HCT116 (cell line): ENCODE results near the gene CXCR6. TPM values are rescaled to one million over a fixed set of nuclear protein-coding genes. Genes with fewer than 3 reads are reported as not detected.

Experiments used
- ATAC-seq: fragments of 200-7000 bp; cut with Tn5 transposase; 2 replicates; pipeline ENCODE4 v1.9.1; 2020; ENCODE audit warnings: mild to moderate bottlenecking, moderate library complexity
- BruUV-seq: library from RNA; stranded (reverse); fragments of 400-500 nt; replicated peaks from 2 replicates; lab custom pipeline; 2021; lab: Mats Ljungman, UMichigan
- CTCF ChIA-PET: fragments of 300-600 bp; sonication (Branson Sonifier 250); formaldehyde crosslinking; loops from one replicate; lab custom pipeline; 2021; ENCODE audit warnings: antibody characterized with exemption; lab: Charles Lee
- POLR2A ChIA-PET: fragments of 300-600, 350-600 bp; sonication (Branson Sonifier 250); formaldehyde crosslinking; loops from one replicate; lab custom pipeline; 2021; ENCODE audit warnings: antibody characterized with exemption; lab: Charles Lee
- RAD21 ChIA-PET, 2 experiments: fragments of 300-600 bp; sonication (Branson Sonifier 250); formaldehyde crosslinking; loops; one replicate each; lab custom pipeline; 2023; ENCODE audit warnings: low total read pairs in 2 of 2; ENCODE audit not compliant: uncharacterized antibody in 2 of 2, unreplicated experiment in 2 of 2, low non-redundant PET in 1 of 2; lab: Charles Lee
- DNase-seq: peaks from one replicate; pipeline ENCODE4 v3.0.0-alpha.2; 2010; ENCODE audit warnings: low read depth, low spot score
- H2AFZ ChIP-seq: fragments of 200-600 bp; shearing (Covaris generic), sonication (generic); 2 replicates; pipeline ENCODE4 v1.6.1; 2017; ENCODE audit warnings: low read depth, mixed run types, mixed read lengths, antibody characterized with exemption, low read length; ENCODE audit not compliant: poor library complexity, severe bottlenecking
- H3K27ac ChIP-seq: 2 replicates; pipeline ENCODE4 v1.5.1; 2012; ENCODE audit warnings: low read depth, low read length
- H3K27me3 ChIP-seq: fragments of 200-600 bp; sonication (generic); 2 replicates; pipeline ENCODE4 v1.6.1; 2016; ENCODE audit warnings: mixed run types, low read length, mixed read lengths; ENCODE audit not compliant: insufficient read depth
- H3K36me3 ChIP-seq, 2 experiments: fragments of 200-500 bp in 1 of 2; fragments of 200-600 bp in 1 of 2; sonication (Bioruptor generic) in 1 of 2; sonication (generic) in 1 of 2; 2 replicates each; pipeline versions ENCODE4 v1.5.1 to v1.6.1; 2014 to 2016; ENCODE audit warnings: low read length in 2 of 2, inconsistent platforms in 1 of 2, mixed read lengths in 1 of 2, mixed run types in 1 of 2; ENCODE audit not compliant: insufficient read depth in 2 of 2, control insufficient read depth in 1 of 2
- H3K4me1 ChIP-seq, 2 experiments: fragments of 200-600 bp in 1 of 2; sonication (generic) in 1 of 2; 2 replicates each; pipeline versions ENCODE4 v1.5.1 to v1.6.1; 2012 to 2017; ENCODE audit warnings: low read length in 2 of 2, inconsistent platforms in 1 of 2, mild to moderate bottlenecking in 1 of 2, mixed read lengths in 1 of 2, mixed run types in 1 of 2, moderate library complexity in 1 of 2; ENCODE audit not compliant: insufficient read depth in 2 of 2, control insufficient read depth in 1 of 2
- H3K4me2 ChIP-seq: fragments of 200-600 bp; sonication (generic); 2 replicates; pipeline ENCODE4 v1.6.1; 2017; ENCODE audit warnings: mixed run types, low read length, mixed read lengths
- H3K4me3 ChIP-seq, 2 experiments: fragments of 200-600 bp in 1 of 2; sonication (generic) in 1 of 2; replicated peaks in 1 of 2; 2 replicates each; pipeline ENCODE4 v1.5.1; 2011 to 2016; ENCODE audit warnings: low read length in 2 of 2, control low read depth in 1 of 2, low read depth in 1 of 2, mild to moderate bottlenecking in 1 of 2, mixed read lengths in 1 of 2, mixed run types in 1 of 2
- H3K79me2 ChIP-seq: fragments of 200-600 bp; sonication (generic); 2 replicates; pipeline ENCODE4 v1.6.1; 2017; ENCODE audit warnings: mild to moderate bottlenecking, mixed run types, low read length, moderate library complexity, mixed read lengths; ENCODE audit not compliant: insufficient read depth
- H3K9ac ChIP-seq: fragments of 200-600 bp; sonication (generic); 2 replicates; pipeline ENCODE4 v1.6.1; 2016; ENCODE audit warnings: low read length, mixed read lengths
- H3K9me2 ChIP-seq: fragments of 200-600 bp; sonication (generic), shearing (Covaris generic); 2 replicates; pipeline ENCODE4 v1.6.1; 2017; ENCODE audit warnings: mixed run types, mild to moderate bottlenecking, moderate library complexity; ENCODE audit not compliant: insufficient read depth
- H3K9me3 ChIP-seq, 2 experiments: fragments of 200-500 bp in 1 of 2; fragments of 200-600 bp in 1 of 2; sonication (Bioruptor generic) in 1 of 2; sonication (generic) in 1 of 2; 2 replicates each; pipeline ENCODE4 v1.6.1; 2014 to 2017; ENCODE audit warnings: low read length in 2 of 2, mixed read lengths in 2 of 2, inconsistent platforms in 1 of 2, low read depth in 1 of 2, mild to moderate bottlenecking in 1 of 2, mixed run types in 1 of 2, moderate library complexity in 1 of 2; ENCODE audit not compliant: control insufficient read depth in 1 of 2, insufficient read depth in 1 of 2
- H4K20me1 ChIP-seq: fragments of 200-600 bp; sonication (generic), shearing (Covaris generic); 2 replicates; pipeline ENCODE4 v1.6.1; 2017; ENCODE audit warnings: mixed run types, mild to moderate bottlenecking, moderate library complexity; ENCODE audit not compliant: insufficient read depth
- CEBPB ChIP-seq: IDR thresholded peaks from 2 replicates; pipeline ENCODE4 v1.6.1; 2012; ENCODE audit warnings: low read depth
- EGR1 ChIP-seq: IDR thresholded peaks from 2 replicates; pipeline ENCODE4 v1.6.1; 2012; ENCODE audit warnings: low read depth
- ELF1 ChIP-seq: IDR thresholded peaks from 2 replicates; pipeline ENCODE4 v1.6.1; 2012; ENCODE audit warnings: low read depth, borderline replicate concordance
- EZH2phosphoT487 ChIP-seq: fragments of 200-600 bp; IDR thresholded peaks from 2 replicates; pipeline ENCODE4 v1.6.1; 2018; ENCODE audit warnings: antibody characterized with exemption, borderline replicate concordance
- FOSL1 ChIP-seq: IDR thresholded peaks from 2 replicates; pipeline ENCODE4 v1.6.1; 2012; ENCODE audit warnings: low read depth
- POLR2A ChIP-seq: IDR thresholded peaks from 2 replicates; pipeline ENCODE4 v1.7.0; 2011; ENCODE audit warnings: borderline replicate concordance; ENCODE audit not compliant: insufficient read depth, insufficient read length; ENCODE audit errors: extremely low read depth
- POLR2AphosphoS5 ChIP-seq: IDR thresholded peaks from 2 replicates; pipeline ENCODE4 v1.6.1; 2011; ENCODE audit warnings: mild to moderate bottlenecking, low read depth, low read length, moderate library complexity
- RAD21 ChIP-seq: IDR thresholded peaks from 2 replicates; pipeline ENCODE4 v1.6.1; 2012; ENCODE audit warnings: low read depth, mild to moderate bottlenecking
- REST ChIP-seq: IDR thresholded peaks from 2 replicates; pipeline ENCODE4 v1.6.1; 2012; ENCODE audit warnings: low read depth
- SIN3A ChIP-seq: IDR thresholded peaks from 2 replicates; pipeline ENCODE4 v1.6.1; 2012; ENCODE audit warnings: low read depth
- SP1 ChIP-seq: IDR thresholded peaks from 2 replicates; pipeline ENCODE4 v1.6.1; 2012; ENCODE audit warnings: low read depth
- SRF ChIP-seq: IDR thresholded peaks from 2 replicates; pipeline ENCODE4 v1.6.1; 2012; ENCODE audit warnings: low read depth
- ZBTB33 ChIP-seq: IDR thresholded peaks from 2 replicates; pipeline ENCODE4 v1.6.1; 2011; ENCODE audit warnings: mild to moderate bottlenecking, low read length, moderate library complexity; ENCODE audit not compliant: insufficient replicate concordance; ENCODE audit errors: extremely low read depth
- ZNF274 ChIP-seq: fragments of 200-500 bp; sonication (Bioruptor generic); IDR thresholded peaks from 2 replicates; pipeline ENCODE4 v1.6.1; 2014; ENCODE audit warnings: mild to moderate bottlenecking, low read depth, low read length, inconsistent platforms
- intact Hi-C: fragments of 100-400 bp; cut with micrococcal nuclease; formaldehyde crosslinking; loops from 2 replicates; pipeline ENCODE4 v1.10.0; 2022
- total RNA-seq: library from RNA; stranded (reverse); gene quantifications from one replicate; pipeline ENCODE4 v1.2.1, GENCODE V29; 2021; ENCODE audit not compliant: unreplicated experiment
- TF ChIP-seq, protein P1 (sequence below): IDR thresholded peaks from 2 replicates; pipeline ENCODE4 v1.6.1; 2012

CXCR6 gene
- total RNA-seq, 1 experiment from 2014 or later: not detected

DNA sequence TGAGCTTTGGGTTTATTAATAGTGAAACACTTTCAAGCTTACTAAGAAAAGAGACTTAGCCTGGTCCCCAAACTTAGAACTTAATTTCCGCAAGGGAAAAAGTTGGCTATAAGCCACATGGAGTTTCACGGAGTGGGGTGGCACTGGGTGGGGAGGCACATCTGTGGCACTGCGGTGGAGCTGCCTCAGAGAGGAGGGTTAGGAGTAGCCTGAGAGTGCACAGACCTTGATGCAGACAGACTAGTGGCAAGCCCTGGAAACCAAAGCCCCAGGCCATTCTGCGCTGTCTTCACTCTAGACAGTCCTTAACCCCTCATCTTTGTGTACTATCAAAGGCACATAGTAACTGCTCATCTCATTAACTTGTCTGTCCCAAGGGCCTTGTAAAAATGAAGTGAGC is 22.0 kb downstream of the CXCR6 start:
- Histone ChIP-seq H3K27ac (no peak overlapping the region), H3K27me3 (no peaks in the 10 kb centered on the region), H3K4me2 (no peak overlapping the region), H3K9ac (no peak overlapping the region), H3K36me3 (peaks cover 14 to 26% of the 10 kb centered on the region in 2 experiments), H4K20me1 (no peaks in the 10 kb centered on the region), H2AFZ (no peak overlapping the region), H3K9me3 (no peaks in the 10 kb centered on the region), H3K4me1 (no peaks in the 10 kb centered on the region), H3K4me3 (no peak overlapping the region), H3K79me2 (no peaks in the 10 kb centered on the region), H3K9me2 (no peaks in the 10 kb centered on the region)
- RAD21 ChIA-PET: no interaction called here
- POLR2A ChIA-PET: no interaction called here
- DNase-seq (no peak), ATAC-seq (no peak)
- CTCF ChIA-PET: no interaction called here
- TF ChIP-seq ZBTB33 (no peak), RAD21 (no peak), POLR2AphosphoS5 (no peak), EGR1 (no peak)
- intact Hi-C loops: no loop called here
- BruUV-seq: no TSS peak

DNA sequence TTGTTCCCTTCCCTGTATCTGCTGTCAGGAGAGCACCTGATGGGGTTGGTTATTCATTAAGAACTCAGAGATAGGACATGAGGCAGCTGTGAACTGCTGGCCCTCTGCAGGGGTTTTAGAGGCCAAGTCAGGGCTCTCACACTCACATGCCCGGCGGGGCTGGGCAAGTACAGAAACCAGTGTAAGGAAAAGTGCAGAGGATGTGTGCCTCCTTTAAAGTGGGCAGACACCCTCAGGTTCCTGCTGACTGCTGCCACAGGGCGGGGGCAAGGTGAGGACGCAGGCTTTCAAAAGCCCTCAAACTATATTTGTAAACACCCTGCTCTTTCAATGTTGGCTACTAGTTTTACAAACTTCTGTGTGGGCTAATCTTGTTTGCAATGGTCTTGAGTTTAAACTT is 22.4 kb downstream of the CXCR6 start:
- no TSS peak for BruUV-seq
- H2AFZ ChIP-seq: no peak overlapping the region
- H3K4me2 ChIP-seq: no peak overlapping the region
- H3K36me3 ChIP-seq: peaks cover 10 to 25% of the 10 kb centered on the region in 2 experiments
- intact Hi-C loops: no loop called here
- H3K4me1 ChIP-seq: no peaks in the 10 kb centered on the region
- no peaks in the 10 kb centered on the region for H3K9me2 ChIP-seq
- ATAC-seq (no peak), DNase-seq (no peak)
- no peak overlapping the region for H3K27ac ChIP-seq
- H3K9me3 ChIP-seq: no peaks in the 10 kb centered on the region
- no peaks in the 10 kb centered on the region for H3K27me3 ChIP-seq
- RAD21 ChIA-PET: no interaction called here
- no peaks in the 10 kb centered on the region for H3K79me2 ChIP-seq
- H3K9ac ChIP-seq: no peak overlapping the region
- H4K20me1 ChIP-seq: no peaks in the 10 kb centered on the region
- POLR2A ChIA-PET: no interaction called here
- H3K4me3 ChIP-seq: no peak overlapping the region
- CTCF ChIA-PET: no interaction called here
- TF ChIP-seq SP1 (no peak), ZNF274 (no peak), SRF (no peak), FOSL1 (no peak), EZH2phosphoT487 (no peak), SIN3A (no peak), CEBPB (no peak), REST (no peak), ELF1 (no peak), POLR2A (no peak)
- TF ChIP-seq, protein P1, sequence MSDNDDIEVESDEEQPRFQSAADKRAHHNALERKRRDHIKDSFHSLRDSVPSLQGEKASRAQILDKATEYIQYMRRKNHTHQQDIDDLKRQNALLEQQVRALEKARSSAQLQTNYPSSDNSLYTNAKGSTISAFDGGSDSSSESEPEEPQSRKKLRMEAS: no peak
